Stimulated activated CD8-positive, alpha-beta memory T cell treated with anti-CD3 and anti-CD28 coated beads, Interleukin-7, amount 100 ng/mL, for 24 hours (primary cell): ENCODE data around the gene LRPPRC.

Experiments used
- DNase-seq: peaks from one replicate; pipeline ENCODE4 v3.0.0-alpha.2; 2020; ENCODE audit warnings: low read depth

The LRPPRC gene

GRCh38 chr2:43906448-43907109 is 89.2 kb downstream of the LRPPRC start:
- DNase-seq = no peak

GRCh38 chr2:43905871-43906270 is 89.9 kb downstream of the LRPPRC start:
- DNase-seq = no peak

- DNase-seq = no peak
These were observed 90.4 kb downstream of the LRPPRC start for GRCh38 chr2:43905371-43905803.

- no peak for DNase-seq
These were observed 96.2 kb downstream of the LRPPRC start for GRCh38 chr2:43899589-43899988.

GRCh38 chr2:43898838-43899346 is 96.9 kb downstream of the LRPPRC start:
- DNase-seq = no peak

DNA sequence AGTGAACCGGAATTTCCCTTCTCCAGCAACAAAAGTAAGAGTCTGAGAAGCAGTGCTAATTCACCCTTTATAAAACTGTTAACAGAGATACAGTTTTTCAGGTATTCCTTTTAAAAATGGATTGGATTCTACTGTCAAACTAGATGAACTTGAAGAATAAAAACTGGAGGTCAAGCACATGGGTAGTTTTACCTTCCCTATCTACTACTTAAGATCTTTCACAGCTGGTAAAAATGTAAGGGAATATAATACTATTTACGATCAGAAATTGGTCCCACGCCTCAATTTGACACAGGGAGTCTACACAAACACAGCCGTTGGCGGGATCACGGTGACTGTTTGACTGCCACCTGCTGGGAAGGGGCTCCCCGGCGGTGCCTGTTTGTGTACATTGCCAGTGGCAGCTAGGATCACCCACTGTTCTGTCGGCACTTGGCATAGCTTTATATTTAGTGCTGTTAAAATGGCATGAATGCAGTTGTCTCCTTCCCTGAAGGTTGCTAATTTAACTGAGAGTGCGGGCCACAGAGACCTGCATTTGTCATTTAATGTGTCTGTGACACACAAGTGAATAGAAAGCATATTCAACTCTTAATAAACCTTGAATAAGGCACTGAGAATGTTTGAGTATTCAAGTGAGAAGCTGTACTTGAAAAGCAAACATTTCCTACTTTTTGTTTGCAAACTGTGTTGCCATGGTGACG is 97.5 kb downstream of the LRPPRC start:
- no peak for DNase-seq

DNA sequence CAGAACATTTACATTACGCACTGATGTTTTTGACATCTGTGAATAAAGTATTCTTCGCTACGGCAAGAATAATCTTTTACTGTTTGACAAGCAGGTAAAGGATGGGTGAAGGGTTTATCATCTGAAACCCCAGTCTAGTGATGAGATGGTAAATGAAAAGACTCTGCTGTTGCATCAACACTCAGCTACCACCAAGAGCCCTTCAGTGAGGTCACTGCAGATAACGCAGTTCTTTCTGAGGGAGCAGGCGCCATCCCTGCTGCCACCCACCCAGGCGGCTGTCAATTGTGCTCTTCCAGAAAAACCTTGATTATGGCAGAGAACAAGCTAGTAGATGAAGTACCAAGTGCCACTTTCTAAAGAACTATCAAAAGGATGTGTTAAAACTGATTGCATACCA is 98.3 kb downstream of the LRPPRC start:
- no peak for DNase-seq

- DNase-seq = no peak
These were observed 98.9 kb downstream of the LRPPRC start for GRCh38 chr2:43896906-43897305.

- DNase-seq = no peak
These were observed 101.0 kb downstream of the LRPPRC start for GRCh38 chr2:43894743-43895142.

DNA sequence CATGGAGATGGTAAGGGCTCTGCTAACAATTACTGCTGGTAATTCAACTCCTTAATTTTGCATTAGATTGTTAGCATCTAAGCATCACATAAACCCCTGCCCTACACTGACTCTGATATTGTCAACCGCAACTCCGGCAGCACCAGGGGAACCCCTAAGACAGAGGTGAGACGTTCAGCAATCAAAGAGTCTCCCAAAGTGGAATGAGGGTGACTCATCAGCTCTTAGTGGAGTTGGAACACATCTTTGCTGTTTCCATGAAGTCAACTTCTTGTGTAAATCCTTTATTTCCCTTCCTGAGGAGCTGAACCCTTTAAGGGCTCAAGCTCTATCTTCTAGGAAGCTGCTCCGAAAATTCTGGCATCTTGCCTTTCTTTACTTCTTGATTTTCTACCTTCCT is 104.9 kb downstream of the LRPPRC start:
- DNase-seq = no peak

- no peak for DNase-seq
These were observed 106.4 kb downstream of the LRPPRC start for GRCh38 chr2:43889416-43889815.

DNA sequence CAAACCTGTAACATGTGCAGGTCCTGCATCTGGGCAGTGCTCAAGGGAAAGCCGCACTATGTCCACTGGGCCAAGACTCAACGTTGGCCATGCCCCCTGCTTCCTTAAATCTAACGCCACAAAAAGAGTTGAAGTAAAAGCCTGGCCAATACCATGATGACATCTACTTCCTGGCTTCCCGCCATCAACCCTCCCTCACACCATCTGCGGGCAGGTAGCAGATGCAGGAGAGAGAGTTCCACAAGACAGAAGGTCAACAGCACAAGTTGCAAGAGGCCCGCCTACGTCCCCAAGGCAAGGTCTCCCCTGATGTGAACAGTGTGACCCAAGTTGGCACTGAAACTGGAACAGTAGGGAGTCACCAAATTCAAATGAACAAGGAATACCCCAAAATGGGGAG is 108.6 kb downstream of the LRPPRC start:
- DNase-seq = no peak

GRCh38 chr2:43885132-43885632 is 110.6 kb downstream of the LRPPRC start:
- no peak for DNase-seq

GRCh38 chr2:43884689-43885088 is 111.1 kb downstream of the LRPPRC start:
- DNase-seq = no peak

- DNase-seq = no peak
These were observed 113.5 kb downstream of the LRPPRC start for GRCh38 chr2:43882312-43882711.

GRCh38 chr2:43880952-43881351 is 114.8 kb downstream of the LRPPRC start:
- DNase-seq = no peak

GRCh38 chr2:43880471-43880870 is 115.3 kb downstream of the LRPPRC start:
- no peak for DNase-seq

DNA sequence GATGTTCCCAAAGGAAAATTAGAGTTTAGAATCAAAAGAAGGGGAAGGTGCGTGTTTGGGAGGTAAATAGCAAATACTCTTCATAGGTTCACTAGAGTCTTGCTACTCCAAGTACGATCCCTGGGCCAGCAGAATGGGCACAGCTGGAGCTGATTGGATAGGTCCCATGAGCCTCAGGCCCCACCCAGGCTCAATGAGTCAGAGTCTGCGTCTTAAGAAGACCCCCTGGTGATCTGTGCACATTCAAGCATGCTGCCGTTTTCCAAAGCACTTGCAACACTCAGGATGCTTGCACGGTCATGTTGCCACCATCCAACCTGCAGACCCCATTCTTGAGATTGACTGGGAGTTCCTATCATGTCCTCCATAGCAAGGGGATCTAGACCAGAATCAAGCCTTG is 116.5 kb downstream of the LRPPRC start:
- DNase-seq = no peak

DNA sequence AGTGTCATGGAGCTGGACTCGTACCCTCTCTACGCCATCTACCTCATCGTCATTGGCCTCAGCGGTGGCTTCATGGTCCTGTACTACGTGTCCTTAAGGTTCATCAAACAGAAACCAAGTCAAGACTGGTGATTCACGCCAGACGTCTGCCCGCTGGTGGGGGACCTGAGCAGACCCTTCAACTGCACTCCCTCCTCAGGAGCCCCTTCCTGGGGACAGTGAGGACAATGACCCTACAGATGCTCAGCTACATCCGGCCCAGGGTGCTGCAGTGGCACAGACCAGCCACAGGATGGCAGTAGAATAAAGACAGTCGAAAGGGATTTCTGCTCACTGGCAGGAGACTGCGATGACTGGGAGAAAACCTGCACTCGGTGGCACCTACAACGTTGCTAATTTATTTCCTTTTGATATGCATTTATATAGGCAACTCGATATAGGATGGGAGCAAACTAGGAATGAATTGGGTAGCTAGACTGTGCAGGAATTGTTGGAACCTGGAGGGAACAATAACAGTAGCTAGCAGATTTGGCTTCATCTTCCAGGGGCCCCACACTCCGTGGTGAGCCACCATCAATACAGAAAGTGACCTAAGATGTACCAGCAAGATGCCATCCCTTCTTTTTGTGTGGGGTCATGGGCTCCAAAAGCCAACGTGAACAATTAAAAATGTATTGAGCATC is 117.9 kb downstream of the LRPPRC start:
- peak; percentile 48 for DNase-seq

DNA sequence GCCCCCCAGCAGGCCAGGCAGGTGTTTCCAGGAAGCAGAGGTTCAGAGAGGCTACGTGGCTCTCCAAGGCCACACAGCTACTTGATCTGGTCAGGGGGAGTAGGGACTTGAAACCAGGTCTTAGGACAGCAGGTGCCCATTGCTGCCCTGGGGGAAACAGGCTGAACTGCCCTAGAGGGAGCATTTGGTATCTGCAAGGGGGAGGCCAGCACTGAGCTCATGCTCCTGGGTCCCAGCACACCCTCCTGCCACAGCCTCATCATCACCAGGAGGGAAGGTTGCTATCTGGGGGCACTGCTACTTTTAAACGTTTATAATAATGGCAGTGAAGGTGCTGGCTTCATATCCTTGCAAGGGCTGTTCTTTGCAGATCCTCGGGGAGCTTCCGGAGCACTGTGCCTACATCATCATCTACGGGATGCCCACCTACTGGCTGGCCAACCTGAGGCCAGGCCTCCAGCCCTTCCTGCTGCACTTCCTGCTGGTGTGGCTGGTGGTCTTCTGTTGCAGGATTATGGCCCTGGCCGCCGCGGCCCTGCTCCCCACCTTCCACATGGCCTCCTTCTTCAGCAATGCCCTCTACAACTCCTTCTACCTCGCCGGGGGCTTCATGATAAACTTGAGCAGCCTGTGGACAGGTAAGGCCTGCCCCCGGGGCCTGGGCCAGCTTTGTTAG is 120.9 kb downstream of the LRPPRC start:
- no peak for DNase-seq

DNA sequence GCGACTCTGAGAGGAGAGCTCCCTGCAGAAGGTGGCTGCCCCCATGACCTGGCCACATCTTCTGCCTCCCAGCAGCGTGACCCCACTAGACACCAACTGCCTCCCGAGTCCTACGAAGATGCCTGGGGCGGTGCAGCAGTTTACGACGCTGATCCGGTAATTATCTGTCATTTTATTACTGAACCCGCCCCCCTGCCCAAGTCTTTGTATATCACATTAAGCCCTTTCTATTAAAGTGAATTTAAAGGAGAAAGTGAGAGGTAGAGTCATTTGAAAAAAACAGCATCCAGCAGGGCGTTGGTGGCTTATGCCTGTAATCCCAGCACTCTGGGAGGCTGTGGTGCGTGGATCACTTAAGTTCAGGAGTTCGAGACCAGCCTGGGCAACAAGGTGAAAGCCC is 123.6 kb downstream of the LRPPRC start:
- no peak for DNase-seq

DNA sequence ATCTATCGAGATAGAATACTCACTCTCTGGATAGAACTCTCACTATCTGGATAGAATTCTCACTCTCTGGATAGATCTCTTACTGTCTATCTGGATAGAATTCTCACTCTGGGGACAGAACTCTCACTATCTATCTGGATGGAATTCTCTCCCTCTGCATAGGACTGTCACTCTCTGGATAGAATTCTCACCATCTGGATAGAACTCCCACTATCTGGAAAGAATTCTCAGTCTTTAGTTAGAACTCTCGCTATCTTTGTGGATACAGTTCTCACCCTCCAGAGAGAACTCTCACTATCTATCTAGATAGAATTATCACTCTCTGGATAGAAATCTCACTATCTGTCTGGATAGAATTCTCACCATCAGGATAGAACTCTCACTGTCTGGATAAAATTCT is 140.5 kb downstream of the LRPPRC start:
- DNase-seq = no peak
